GM21737 (cell line): ENCODE data around the gene PAQR6.

ENCODE experiments used
- ATAC-seq: cut with Tn5 transposase; IDR thresholded peaks from one replicate; pipeline ENCODE4 v1.9.1; 2021; ENCODE audit warnings: mild to moderate bottlenecking, moderate library complexity; ENCODE audit not compliant: unreplicated experiment

PAQR6 gene, protein sequence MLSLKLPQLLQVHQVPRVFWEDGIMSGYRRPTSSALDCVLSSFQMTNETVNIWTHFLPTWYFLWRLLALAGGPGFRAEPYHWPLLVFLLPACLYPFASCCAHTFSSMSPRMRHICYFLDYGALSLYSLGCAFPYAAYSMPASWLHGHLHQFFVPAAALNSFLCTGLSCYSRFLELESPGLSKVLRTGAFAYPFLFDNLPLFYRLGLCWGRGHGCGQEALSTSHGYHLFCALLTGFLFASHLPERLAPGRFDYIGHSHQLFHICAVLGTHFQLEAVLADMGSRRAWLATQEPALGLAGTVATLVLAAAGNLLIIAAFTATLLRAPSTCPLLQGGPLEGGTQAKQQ

DNA sequence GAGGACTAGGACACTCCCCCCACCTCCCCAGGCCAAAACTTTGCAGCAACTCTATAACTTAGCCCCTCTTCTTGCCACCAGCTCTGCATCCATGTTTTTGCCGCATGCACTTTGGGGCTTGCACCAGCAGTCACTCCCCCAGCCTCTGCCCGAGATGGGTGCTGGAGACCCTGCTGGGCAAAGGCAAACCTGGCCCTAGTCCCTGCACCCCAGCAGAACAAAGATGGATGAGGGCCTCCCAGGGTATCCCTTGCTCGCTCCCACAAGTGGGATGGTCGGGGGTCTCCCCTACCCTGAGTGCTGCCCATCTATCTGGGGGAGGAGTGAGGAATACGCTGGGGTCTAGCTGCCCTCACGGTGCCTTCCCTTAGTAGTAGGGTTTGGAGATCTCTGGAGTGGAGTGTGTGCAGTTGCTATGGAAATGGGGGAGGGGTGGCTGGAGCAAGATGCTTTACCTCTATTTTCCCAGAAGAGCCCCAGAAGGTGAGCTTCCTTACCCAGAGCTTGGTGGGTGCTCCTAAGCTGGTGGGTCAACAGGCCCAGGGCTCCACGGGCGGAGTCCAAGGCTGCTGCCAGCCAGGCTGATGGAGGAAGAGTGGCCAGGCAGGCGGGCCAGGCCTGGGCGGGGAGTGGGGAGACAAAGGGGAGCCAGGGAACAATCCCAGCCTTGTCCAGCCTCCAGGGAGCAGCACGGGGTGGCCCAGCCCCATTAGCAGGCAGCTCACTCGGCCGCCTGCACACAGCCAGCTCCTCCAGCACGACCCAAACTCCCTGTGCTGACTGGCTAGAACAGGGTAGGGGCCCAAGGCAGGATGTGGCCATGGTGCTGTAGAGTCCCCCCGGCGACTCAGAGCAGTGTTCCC, at the start of gene PAQR6:
TSS of gene PAQR6 (minus strand) at position 597 of the 863 bp plus-strand sequence. CDS start 1,325 bp downstream, outside the sequence.
- no peak for ATAC-seq

GRCh38 chr1:156295391-156295947, 47.6 kb upstream of the PAQR6 start, which contains the start of gene GLMP:
Gene GLMP, minus strand, starts transcription at chr1:156295679. Its CDS starts 34 bp downstream, at chr1:156295645.
- ATAC-seq, result no peak

DNA sequence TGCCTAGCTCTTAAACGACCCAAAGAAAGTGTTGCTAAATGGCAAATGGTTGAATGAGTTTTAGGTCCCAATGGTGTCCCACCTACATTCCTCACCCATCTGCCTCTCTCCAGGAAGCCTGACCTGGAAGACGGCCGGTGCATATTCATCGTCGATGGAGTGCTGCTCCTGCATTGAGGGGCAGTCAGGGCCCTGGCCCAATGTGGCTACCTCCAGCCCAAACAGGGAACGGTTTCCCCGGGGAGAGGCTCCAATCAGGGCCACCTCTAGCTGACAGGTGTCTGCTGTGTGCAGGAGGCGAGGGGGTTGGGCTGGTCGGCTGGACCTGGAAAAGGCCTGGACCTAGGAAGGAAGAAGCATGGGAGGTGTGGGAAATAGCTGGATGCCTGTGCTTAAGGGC, 46.0 kb upstream of the PAQR6 start:
- ATAC-seq, result no peak

DNA sequence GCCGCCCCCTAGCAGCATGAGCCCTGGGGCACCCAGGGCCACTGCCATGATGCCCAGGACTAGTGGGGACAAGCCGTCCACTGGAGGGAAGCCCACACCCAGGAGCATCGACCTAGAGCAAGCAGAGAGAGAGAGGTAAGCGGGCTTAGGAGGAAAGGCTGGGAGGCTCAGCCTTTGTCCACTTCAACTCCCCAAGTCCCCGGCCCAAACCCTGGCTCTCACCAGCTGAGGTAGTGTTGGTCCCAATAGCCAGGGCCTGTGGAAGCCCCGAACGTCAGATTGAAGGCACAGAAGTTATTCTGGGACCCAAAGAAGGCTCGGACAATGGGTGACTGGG, 45.2 kb upstream of the PAQR6 start:
- no peak for ATAC-seq

DNA sequence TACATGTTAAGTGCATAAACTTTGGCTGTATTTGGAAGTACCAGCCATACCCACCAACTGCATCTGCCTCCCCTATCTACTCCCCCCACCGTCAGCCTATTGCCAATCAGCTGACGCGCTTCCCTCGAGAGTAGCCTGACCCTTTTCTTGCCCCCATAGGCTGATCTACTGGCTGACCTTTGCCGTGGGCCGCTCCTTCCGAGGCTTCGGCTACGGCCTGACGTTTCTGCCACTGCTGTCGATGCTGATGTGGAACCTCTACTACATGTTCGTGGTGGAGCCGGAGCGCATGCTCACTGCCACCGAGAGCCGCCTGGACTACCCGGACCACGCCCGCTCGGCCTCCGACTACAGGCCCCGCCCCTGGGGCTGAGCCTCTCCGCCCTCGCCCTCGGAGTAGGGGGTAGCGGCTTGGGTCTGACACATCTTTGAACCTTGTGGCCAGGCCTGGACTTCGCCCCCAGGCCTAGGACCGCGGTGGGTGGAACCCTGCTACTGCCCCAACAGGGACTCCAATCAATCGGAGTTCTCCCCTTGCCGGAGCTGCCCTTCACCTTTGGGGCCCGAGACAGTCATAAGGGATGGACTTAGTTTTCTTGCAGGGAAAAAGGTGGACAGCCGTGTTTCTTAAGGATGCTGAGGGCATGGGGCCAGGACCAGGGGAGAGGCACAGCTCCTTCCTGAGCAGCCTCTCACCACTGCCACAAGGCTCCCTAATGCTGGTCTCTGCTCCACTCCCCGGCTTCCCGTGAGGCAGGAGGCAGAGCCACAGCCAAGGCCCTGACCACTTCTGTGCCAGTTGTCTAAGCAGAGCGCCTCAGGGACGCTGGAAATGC, 43.6 kb upstream of the PAQR6 start:
- ATAC-seq, result no peak

DNA sequence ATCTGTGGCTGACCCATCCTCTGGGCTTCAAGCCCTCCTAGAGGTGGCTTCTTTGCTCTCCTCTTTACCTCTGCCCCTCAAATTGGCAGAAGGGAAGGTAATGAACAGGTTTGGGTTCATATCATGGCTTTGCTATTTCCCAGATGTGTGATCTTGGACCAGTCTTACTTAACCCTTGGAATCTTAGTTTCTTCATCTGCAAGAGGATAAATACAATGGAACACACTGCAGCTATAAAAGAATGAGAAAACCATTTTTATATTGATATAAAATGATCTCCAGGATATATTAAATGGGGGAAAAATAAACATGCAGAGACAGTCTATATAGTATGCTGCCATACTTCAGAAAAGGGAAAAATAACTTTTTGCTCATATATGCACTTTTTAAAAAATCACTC, 42.0 kb upstream of the PAQR6 start:
- no peak for ATAC-seq

- ATAC-seq, result no peak
Observed at GRCh38 chr1:156286061-156286460, 38.2 kb upstream of the PAQR6 start.

DNA sequence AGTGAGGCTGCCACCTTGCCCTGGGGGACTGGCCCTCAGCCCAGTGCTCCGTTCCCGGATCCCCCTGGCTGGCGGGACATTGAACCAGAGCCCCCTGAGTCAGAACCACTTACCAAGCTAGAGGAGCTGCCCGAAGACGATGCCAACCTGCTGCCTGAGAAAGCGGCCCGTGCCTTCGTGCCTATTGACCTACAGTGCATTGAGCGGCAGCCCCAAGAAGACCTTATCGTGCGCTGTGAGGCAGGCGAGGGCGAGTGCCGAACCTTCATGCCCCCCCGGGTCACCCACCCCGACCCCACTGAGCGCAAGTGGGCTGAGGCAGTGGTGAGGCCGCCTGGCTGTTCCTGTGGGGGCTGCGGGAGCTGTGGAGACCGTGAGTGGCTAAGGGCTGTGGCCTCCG, 37.6 kb upstream of the PAQR6 start:
- ATAC-seq, result no peak

DNA sequence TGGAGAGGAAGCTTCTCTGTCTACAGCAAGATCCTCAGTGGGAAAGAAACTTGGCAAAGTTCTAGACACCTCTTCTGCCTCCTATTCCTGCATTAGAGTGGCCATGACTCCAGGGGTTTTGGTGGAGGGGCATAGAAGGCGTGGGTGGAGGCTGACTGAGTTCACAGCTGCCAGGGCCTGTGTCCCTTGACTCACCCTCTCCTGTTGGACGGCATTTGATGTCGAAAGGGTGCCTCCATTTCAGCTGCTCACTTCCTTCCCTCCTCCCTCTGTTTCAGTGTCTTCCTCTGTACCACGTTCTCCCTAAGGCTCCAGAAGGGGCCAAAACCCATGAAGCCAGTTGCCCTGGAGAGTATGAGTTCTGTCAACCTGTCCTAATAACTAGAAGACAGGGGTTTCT, 36.9 kb upstream of the PAQR6 start:
- no peak for ATAC-seq

GRCh38 chr1:156284112-156284511, 36.3 kb upstream of the PAQR6 start, which contains the start of gene TMEM79:
Gene TMEM79, plus strand, starts transcription at chr1:156284325. Its CDS starts 902 bp downstream, at chr1:156285227.
- no peak for ATAC-seq

DNA sequence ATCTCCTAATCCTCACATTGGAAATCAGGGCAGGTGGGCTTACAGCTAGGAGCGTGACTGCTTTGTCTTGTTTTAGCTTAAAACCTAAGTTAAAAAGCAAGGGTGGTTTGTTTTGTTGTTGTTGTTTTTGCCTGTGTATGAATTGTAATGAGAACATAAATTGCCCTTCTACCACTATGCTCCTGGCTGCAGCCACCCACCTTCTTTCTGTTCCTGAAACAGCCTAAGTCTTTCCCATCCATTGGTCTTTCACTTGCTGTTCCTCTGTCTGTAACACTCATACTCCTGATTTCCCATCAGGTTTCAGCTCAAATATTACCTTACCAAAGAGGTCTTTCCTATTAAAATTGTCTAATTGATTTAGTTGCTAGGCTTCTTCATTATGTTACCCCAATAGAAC, 35.7 kb upstream of the PAQR6 start:
- no peak for ATAC-seq

GRCh38 chr1:156282479-156283222, 34.8 kb upstream of the PAQR6 start, which contains the start of gene SMG5:
Gene SMG5, minus strand, starts transcription at chr1:156282825. Its CDS starts 145 bp downstream, at chr1:156282680.
- peak; percentile 76 for ATAC-seq

- peak; percentile 16 for ATAC-seq
Observed at GRCh38 chr1:156281693-156282478, 34.0 kb upstream of the PAQR6 start.

- ATAC-seq, result no peak
Observed at GRCh38 chr1:156281281-156281680, 33.4 kb upstream of the PAQR6 start.

DNA sequence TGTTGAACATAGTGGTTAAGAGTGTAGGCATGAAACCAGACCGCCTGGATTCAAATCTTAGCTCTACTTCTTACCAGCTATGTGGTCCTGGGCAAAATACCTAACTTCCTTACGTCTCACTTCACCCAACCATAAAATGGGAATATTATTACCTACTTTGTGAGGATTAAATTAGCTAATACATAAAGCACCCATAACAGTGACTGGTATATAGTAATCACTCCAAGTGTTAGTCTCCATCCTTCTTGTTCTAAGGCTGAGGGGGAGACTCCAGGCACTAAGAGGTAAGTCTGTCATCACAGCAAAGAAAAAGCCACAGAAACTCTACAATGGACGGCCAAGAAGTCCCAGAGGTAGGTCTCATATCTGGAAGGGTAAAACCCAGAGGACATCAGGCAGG, 32.0 kb upstream of the PAQR6 start:
- no peak for ATAC-seq

GRCh38 chr1:156276966-156277381, 29.1 kb upstream of the PAQR6 start:
- no peak for ATAC-seq

DNA sequence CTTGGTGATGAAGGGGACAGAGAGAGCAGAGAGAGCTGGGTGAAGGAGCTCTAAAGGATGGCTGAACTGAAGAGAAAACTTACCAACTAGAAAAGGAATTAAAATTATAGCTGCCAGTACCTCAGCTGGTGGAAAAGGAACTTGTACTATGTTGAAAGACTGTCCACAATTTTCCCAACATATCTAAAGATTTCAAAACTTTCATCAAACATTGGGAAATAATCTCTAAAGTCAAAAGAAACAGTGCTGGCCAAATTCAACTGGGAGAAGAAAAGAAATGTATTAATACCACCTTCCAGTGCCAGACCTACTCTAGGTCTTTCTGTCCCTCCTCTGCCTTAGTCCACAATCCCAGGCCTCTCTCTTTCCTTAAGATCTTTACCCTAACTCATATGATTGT, 28.7 kb upstream of the PAQR6 start:
- no peak for ATAC-seq

DNA sequence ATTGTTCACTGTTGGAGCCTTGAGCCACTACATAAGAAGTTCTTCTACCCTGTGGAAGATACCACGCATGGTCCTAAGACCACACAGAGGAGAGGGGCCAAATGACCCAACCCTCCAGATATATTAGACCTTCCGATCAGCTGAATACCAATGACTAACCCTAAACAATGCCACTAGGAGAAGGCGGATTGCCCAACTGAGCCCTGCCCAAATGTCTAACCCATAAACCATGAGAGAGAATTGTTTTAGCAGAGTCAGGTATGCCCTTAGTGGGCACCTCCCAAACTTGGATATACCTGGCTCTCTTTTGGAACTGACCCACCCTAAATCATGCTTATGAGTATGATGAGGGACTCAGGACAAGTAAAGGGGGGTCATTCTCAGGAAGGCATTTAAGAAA, 22.5 kb upstream of the PAQR6 start:
- no peak for ATAC-seq

DNA sequence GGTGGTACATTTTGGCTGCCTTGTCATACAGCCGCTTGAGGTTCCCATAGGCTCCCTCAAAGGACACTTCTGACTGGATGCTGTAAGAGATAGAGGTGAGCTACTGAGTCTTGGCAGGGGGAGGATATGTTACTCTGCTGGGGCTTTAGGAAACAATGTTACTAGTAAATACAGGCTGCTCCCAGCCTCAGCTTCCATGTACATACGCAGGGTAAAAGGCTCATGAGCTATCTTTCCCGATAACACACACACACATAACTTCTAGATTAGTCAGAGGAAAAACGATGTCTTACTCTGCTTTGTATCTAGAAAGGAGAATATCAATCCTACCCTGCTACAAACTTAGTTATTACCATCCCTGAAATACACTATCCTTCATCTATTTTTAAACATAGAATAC, 20.5 kb upstream of the PAQR6 start:
- ATAC-seq, result no peak
